Aorta (tissue), 5 donors: ENCODE results near the gene IL17C. TPM values are rescaled to one million over a fixed set of nuclear protein-coding genes. Genes with fewer than 3 reads are reported as not detected.
A peak's percentile ranks its signal among the peaks of the same experiment; 100 is the strongest.

Experiments
- ATAC-seq: fragments of 200-7000 bp; cut with Tn5 transposase; one replicate; pipeline ENCODE4 v1.9.1; 2022; ENCODE audit warnings: moderate library complexity; ENCODE audit not compliant: low FRiP score
- DNase-seq, 2 donors: peaks; one replicate each; pipeline ENCODE4 v3.0.0-alpha.2; 2020
- H3K27ac ChIP-seq, 2 donors: one replicate each; pipeline ENCODE4 v1.5.1; 2013; ENCODE audit warnings: low read length in 2 of 2, mild to moderate bottlenecking in 2 of 2, moderate library complexity in 2 of 2, control low read depth in 1 of 2, inconsistent platforms in 1 of 2, low read depth in 1 of 2
- H3K27me3 ChIP-seq, 2 donors: one replicate each; pipeline ENCODE4 v1.6.1; 2013; ENCODE audit warnings: control low read depth in 1 of 2, low read length in 1 of 2, mild to moderate bottlenecking in 1 of 2, moderate library complexity in 1 of 2; ENCODE audit not compliant: insufficient read depth in 2 of 2, control insufficient read depth in 1 of 2
- H3K36me3 ChIP-seq, 2 donors: one replicate each; pipeline ENCODE4 v1.6.1; 2013; ENCODE audit warnings: control low read depth in 1 of 2, low read length in 1 of 2, mild to moderate bottlenecking in 1 of 2; ENCODE audit not compliant: insufficient read depth in 2 of 2, control insufficient read depth in 1 of 2
- H3K4me1 ChIP-seq, 2 donors: one replicate each; pipeline ENCODE4 v1.6.1; 2013; ENCODE audit warnings: low read length in 2 of 2, control low read depth in 1 of 2, mild to moderate bottlenecking in 1 of 2, moderate library complexity in 1 of 2; ENCODE audit not compliant: insufficient read depth in 2 of 2, control insufficient read depth in 1 of 2
- H3K4me3 ChIP-seq, 2 donors: one replicate each; pipeline ENCODE4 v1.5.1; 2013; ENCODE audit warnings: low read length in 2 of 2, control low read depth in 1 of 2, mild to moderate bottlenecking in 1 of 2
- H3K9me3 ChIP-seq: one replicate; pipeline ENCODE4 v1.6.1; 2013; ENCODE audit warnings: mild to moderate bottlenecking, low read length; ENCODE audit not compliant: control insufficient read depth
- WGBS, 2 donors: extraction: QIAGEN DNeasy Blood & Tissue Kit; methylation state at CpG; one replicate each; pipeline ENCODE4 v1.1.7; 2013; 5-methylcytosine and 5-hydroxymethylcytosine counted together
- intact Hi-C, 2 donors: fragments of 100-400 bp; cut with DNase I; formaldehyde crosslinking; loops; one replicate each; pipeline versions ENCODE4 v1.14.2 to v1.15.0; 2022
- polyA plus RNA-seq, 2 donors: library from polyadenylated mRNA; stranded (reverse); fragments of 200-250 nt; gene quantifications; one replicate each; pipeline ENCODE4 v1.2.3, GENCODE V29; 2013
- total RNA-seq, 2 donors: library from RNA; stranded (reverse); fragmentation: NEBNext Ultra II Directional; extraction: Animal tissue kit (Norgen Biotek cat#: 25700); gene quantifications; one replicate each; pipeline ENCODE4 v1.2.1, GENCODE V29; 2021
- donor health status: healthy with polysubstance abuse.
- donor health status: Bipolar disorder and iron deficiency.
- donor health status: DM: no; HTN: no; CAD: no.
- donor health status: DM: no; HTN: no; CAD: no.
- donor health status: DM: yes; HTN: yes; CAD: no.

The IL17C gene
- total and polyA plus RNA-seq, 4 donors, result not detected

DNA sequence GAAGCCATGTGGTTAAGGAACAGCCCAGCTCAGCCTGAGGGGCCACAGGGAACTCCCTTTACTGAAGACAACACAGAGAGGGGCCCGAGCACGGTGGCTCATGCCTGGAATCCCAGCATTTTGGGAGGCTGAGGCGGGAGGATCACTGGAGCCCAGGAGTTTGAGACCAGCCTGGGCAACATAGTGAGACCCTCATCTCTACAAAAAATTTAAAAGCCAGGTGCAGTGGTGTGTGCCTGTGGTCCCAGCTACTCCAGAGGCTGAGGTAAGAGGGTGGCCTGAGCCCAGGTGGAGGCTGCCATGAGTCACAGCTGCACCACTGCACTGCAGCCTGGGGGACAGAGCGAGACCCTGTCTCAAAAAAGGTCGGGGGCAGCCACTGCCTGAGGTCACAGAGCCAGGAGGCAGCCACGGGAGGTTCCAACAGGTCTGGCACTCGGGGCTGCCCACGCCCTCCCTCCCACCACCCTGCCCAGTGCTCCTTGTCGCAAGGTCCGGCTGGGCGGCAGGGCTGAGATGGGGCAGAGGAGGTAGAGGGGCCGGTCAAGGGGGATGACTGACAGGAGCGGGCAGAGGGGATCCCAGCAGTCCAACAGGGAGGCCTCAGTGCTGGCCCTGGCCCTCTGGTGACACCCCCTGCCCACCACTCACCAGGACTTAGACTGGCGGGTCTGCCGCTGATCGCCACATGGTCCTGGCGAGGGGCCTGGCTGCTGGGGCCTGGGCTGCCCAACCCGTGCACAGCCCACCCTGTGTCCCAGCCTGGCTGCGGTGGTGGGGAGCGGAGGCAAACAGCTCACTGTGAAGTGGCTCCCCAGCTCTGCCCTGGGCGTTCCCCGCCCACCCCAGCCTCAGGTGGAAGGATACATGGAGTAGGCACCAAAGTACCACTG lies 9.1 kb downstream of the IL17C start:
- no peaks in the 10 kb centered on the region for H3K9me3 ChIP-seq
- no peak for ATAC-seq
- no peaks in the 10 kb centered on the region for H3K27me3 ChIP-seq
- no peaks in the 10 kb centered on the region for H3K36me3 ChIP-seq
- 91 to 92% methylated on average over 20 to 22 of the region's 22 CpGs for WGBS, 2 donors
- intact Hi-C loops, result no loop called here
- H3K27ac ChIP-seq, result no peak overlapping the region
- H3K4me3 ChIP-seq, result no peak overlapping the region
- no peaks in the 10 kb centered on the region for H3K4me1 ChIP-seq
- DNase-seq, result peak in 1 of 2 donors; percentile 45

DNA sequence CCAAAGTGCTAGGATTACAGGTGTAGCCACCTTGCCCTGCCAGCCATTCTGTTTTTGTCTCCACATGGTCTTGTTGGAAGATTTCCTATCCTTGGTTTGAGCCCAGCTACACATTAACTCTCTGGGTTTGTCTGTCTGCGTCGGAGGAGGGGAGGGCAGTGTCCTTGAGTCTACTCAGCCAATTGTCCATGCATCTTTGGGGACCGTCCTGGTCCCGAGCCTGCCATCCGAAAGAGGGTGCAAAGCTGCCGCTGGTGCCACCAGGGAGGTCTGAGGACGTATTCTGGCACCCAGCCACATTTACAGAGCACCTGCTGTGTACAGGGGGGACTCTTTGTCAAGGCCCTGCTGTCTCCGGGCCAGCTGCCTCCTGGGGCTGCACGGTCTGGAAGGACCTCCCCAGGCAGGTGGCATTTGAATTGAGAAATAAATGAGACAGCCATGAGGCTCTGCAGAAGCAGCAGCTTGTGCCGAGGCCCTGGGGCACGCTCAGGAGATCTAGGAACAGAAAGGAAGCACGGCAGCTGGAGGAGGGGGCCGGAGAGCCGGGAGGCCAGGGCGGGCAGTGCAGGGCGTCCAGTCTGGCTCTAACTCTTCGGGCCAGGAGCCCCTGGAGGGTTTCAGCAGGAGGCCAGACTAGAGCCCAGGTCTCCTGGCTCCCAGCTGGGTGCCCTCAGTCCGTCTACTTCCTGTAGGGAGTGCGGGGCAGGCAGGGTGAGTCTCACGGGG lies 11.0 kb downstream of the IL17C start:
- ATAC-seq, result no peak
- intact Hi-C loops, result no loop called here

DNA sequence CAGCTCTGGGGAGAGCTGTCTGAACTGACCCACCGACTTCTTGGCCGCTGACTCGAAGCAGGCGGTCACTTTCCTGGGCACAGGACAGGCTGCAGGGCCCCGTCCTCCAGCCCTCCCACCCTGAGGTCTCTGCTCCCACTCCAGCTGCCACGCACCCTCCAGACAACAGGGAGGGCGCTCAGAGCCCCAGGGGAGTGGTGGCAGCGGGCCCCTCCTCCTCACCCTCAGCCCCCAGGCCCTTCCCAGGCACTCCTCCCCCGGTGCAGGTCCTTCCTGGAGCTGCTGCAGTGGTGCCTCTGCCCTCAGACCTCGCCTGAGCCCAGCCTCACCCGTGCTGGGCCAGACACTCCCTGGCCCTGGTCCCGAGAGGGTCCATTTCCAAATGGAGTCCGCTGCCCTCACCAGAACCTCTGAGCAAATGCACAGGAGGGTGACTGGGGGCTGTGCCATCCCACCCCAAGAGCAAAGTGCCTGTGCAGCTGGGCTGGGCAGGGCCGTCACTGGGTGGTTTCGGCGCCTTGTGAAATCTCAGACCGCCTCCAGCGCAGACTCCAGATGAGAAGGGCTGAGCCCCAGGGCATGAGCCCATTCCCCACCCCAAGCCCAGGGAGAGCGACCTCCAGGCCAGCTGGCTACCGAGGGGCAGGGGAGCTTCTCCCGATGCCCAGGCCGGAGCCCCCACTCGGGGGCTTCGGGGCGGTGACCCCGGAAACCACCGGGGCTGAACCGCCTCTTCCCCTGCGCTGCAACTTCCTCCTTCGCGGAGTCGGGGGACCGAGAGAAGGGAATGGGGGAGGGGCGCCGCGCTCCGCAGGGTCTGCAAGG lies 11.8 kb downstream of the IL17C start:
- H3K27ac ChIP-seq, result no peak overlapping the region
- WGBS, 2 donors, result 10 to 12% methylated on average over 25 to 37 of the region's 37 CpGs
- DNase-seq (peak; percentile 75 to 77), ATAC-seq (peak; percentile 40)
- no peaks in the 10 kb centered on the region for H3K9me3 ChIP-seq
- H3K4me3 ChIP-seq, result peak overlapping the region; percentile 48 to 51
- no peaks in the 10 kb centered on the region for H3K4me1 ChIP-seq
- no peaks in the 10 kb centered on the region for H3K27me3 ChIP-seq
- intact Hi-C loops, result no loop called here
- H3K36me3 ChIP-seq, result peaks cover 0 to 2% of the 10 kb centered on the region in 2 donors

More for the DNA sequence above, 11.0 kb downstream of the IL17C start:
- H3K36me3 ChIP-seq, result no peaks in the 10 kb centered on the region
- H3K4me3 ChIP-seq, result no peak overlapping the region
- no peaks in the 10 kb centered on the region for H3K9me3 ChIP-seq
- DNase-seq, result peak in 1 of 2 donors; percentile 50
- no peaks in the 10 kb centered on the region for H3K4me1 ChIP-seq
- H3K27ac ChIP-seq, result no peak overlapping the region
- 82 to 90% methylated on average over 19 to 20 of the region's 20 CpGs for WGBS, 2 donors
- no peaks in the 10 kb centered on the region for H3K27me3 ChIP-seq

DNA sequence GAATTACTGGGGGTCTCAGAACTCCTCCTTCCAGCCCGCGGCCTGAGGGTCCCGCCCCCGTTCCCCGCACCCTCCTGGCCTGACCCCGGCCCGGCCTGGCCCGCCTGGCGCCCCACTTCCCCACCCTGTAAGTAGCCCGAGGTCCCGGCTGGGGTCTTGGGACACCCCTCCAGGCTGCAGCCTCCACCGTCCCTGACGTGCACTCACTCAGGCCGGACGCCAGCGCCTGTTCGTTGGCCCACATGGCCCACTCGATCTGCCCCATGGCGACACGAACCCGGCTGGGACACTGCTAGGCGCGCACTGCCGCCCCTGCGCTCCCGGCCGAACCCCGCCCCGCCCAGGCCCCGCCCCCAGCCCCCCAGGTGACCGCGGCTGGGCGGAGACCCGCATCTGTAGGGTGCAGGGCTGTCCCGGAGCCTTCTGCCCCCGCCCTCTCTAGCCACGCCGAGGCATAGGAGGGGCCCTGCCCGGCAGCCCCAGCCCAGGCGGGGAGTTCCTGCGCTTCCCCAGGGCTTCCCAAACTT lies 12.4 kb downstream of the IL17C start, which contains the start of gene CYBA:
Gene CYBA, minus strand, starts transcription at position 305 of the 527 bp plus-strand sequence. Its CDS starts 40 bp downstream, at position 265.
- peak; percentile 86 to 92 for DNase-seq

DNA sequence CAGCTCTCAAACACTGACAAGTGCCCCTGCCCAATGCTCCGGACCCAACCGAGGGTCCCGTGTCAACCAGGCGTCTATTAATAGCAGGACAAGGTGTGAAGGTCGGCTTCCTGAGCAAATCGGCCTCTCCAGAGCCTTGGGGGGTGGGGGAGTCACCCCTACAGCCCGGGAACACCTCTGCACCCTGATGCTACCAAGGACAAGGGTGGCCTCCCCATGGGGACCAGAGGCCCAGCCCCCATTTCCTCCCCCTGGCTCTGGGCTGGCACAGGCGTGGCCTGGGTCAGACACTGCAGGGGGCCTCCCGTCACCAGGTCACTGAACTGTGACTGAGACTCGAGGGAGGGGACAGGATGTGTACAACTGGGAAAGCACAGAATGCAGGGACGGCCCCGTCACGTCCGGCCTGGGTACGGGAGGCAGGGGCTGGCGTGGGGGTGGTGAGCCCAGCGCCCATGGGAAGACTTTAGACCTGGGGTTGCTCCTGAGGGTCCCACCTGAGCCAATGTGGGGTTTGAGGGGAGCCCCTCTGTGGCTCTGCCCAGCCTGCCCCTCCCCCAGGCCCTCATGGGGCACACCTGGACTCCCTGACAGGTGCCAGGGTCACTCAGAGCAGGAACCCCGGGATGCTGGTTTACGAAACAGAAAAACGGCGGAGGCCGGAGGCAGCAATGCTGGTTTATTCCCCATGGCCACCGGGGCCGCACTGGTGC lies 13.1 kb downstream of the IL17C start:
- intact Hi-C loops, result no loop called here
- no peak overlapping the region for H3K27ac ChIP-seq
- H3K27me3 ChIP-seq, result no peaks in the 10 kb centered on the region
- WGBS, 2 donors, result 55 to 56% methylated on average over 24 of the region's 24 CpGs
- no peak overlapping the region for H3K4me3 ChIP-seq
- H3K4me1 ChIP-seq, result no peaks in the 10 kb centered on the region
- H3K36me3 ChIP-seq, result peaks cover 0 to 2% of the 10 kb centered on the region in 2 donors
- no peaks in the 10 kb centered on the region for H3K9me3 ChIP-seq
- ATAC-seq, result peak; percentile 30
- DNase-seq, result peak; percentile 75 to 77

More for the DNA sequence above, 12.4 kb downstream of the IL17C start, which contains the start of gene CYBA:
- intact Hi-C loops, result no loop called here
- peak; percentile 88 for ATAC-seq
- H3K4me1 ChIP-seq, result no peaks in the 10 kb centered on the region
- H3K27me3 ChIP-seq, result no peaks in the 10 kb centered on the region
- H3K4me3 ChIP-seq, result peak within 1 kb of the TSS; percentile 48 to 51
- H3K9me3 ChIP-seq, result no peaks in the 10 kb centered on the region
- WGBS, 2 donors, result 0 to 2% methylated on average over 31 to 41 of the region's 41 CpGs
- peaks cover 0 to 2% of the 10 kb centered on the region in 2 donors for H3K36me3 ChIP-seq
- no peak within 1 kb of the TSS for H3K27ac ChIP-seq

DNA sequence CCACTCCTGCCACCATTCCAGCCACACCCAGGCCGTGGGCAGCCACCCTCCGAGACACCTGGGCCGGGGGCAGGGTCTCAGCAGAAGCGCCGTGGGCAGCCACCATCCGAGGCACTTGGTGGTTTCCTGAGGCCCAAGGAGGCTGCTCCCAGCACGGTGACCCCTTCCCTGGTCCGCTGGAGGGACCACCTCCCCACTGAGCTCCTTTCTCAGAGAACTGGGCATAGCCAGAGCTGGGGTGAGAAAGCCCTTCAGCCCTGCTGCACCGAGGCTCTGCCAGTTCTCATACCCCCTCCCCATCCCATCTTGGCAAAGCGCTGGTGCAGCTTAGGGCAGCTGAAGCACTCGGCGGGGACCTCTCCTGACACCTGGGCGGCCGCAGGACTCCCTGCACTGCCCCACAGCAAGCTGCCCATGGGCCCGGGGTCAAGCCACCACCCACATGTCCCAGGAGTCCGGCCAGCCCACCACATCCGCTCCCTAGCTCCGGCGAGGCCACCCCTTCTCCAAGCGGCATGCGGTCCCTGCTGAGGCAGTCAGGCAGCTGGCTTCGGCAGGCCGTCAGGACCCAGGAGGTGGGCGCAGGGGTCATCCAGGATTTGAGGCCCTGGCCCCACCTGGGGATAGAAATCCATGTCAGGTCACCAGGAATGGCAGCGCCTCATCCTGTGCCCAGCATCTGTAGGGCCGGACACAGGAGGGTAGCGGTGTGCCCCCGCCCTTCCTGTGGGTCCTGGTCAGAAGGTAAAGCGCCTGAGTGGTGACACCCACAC lies 13.8 kb downstream of the IL17C start:
- ATAC-seq (no peak), DNase-seq (peak; percentile 48 to 77)
- 88 to 93% methylated on average over 29 of the region's 29 CpGs for WGBS, 2 donors
- intact Hi-C loops, result no loop called here
- Histone ChIP-seq H3K27ac (no peak overlapping the region), H3K9me3 (no peaks in the 10 kb centered on the region), H3K4me3 (no peak overlapping the region), H3K4me1 (no peaks in the 10 kb centered on the region), H3K36me3 (peaks cover 0 to 2% of the 10 kb centered on the region in 2 donors), H3K27me3 (no peaks in the 10 kb centered on the region)

DNA sequence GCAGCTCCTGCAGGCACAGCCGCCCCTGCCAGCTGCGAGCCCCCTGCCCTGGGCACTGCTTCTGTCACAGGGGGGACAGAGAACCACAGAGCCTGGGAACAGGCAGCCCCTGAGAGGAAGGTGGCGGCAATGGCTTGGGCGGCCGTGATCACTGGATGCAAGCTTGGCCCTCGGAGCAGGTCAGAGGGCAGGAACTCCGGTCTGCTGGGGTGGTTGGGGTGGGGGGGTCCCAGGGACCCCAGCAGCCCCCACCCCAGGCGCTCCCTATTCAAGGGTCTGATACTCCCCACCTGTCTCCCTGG lies 14.3 kb downstream of the IL17C start:
- no peak overlapping the region for H3K27ac ChIP-seq

More for the DNA sequence above, 14.3 kb downstream of the IL17C start:
- 94 to 98% methylated on average over 8 of the region's 8 CpGs for WGBS, 2 donors
- H3K9me3 ChIP-seq, result no peaks in the 10 kb centered on the region
- H3K4me1 ChIP-seq, result no peaks in the 10 kb centered on the region
- ATAC-seq (no peak), DNase-seq (no peak)
- intact Hi-C loops, result no loop called here
- H3K27me3 ChIP-seq, result no peaks in the 10 kb centered on the region
- H3K36me3 ChIP-seq, result peaks cover 0 to 2% of the 10 kb centered on the region in 2 donors
- H3K4me3 ChIP-seq, result no peak overlapping the region
